Activated T-helper 1 cell treated with Interleukin-2 at 50 U/mL for 16 hours (primary cell): ENCODE results near the gene PTK7.

Experiments
- DNase-seq: peaks from one replicate; pipeline ENCODE4 v3.0.0-alpha.2; 2020; ENCODE audit warnings: low read depth

PTK7 gene

DNA sequence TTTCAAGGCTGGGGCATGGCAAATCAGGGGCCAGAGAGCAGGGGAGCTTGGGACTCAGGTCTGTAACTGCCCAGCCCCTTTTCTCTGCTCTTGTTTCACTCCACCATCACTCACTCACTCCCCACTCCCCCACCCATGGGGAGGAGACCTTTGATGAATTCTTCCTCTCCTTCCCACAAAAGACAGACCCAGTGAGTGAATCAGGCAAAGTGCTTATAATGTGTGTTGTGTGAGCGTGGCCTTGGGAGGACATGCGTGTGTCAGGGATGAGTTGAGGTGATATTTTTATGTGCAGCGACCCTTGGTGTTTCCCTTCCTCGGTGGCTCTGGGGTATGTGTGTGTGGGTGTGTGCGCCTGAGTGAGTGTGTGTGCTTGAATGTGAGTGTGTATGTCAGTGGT is 104.9 kb downstream of the PTK7 start:
- no peak for DNase-seq

DNA sequence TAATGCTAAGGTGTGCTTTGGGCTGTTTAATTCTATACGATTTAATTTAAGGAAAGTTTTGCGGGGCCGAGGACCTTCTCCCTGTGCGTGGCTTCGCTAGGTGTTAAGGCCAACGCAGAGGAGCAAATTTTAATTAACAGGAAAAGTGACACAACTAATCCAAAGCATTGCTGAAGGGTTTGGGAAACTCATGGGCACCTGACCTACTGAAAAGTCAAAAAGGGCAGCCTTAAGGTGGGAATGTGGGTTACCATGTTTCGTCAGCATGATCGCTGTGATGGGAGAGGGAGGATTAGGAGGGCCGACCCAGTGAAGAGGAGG is 105.5 kb downstream of the PTK7 start:
- DNase-seq = no peak

DNA sequence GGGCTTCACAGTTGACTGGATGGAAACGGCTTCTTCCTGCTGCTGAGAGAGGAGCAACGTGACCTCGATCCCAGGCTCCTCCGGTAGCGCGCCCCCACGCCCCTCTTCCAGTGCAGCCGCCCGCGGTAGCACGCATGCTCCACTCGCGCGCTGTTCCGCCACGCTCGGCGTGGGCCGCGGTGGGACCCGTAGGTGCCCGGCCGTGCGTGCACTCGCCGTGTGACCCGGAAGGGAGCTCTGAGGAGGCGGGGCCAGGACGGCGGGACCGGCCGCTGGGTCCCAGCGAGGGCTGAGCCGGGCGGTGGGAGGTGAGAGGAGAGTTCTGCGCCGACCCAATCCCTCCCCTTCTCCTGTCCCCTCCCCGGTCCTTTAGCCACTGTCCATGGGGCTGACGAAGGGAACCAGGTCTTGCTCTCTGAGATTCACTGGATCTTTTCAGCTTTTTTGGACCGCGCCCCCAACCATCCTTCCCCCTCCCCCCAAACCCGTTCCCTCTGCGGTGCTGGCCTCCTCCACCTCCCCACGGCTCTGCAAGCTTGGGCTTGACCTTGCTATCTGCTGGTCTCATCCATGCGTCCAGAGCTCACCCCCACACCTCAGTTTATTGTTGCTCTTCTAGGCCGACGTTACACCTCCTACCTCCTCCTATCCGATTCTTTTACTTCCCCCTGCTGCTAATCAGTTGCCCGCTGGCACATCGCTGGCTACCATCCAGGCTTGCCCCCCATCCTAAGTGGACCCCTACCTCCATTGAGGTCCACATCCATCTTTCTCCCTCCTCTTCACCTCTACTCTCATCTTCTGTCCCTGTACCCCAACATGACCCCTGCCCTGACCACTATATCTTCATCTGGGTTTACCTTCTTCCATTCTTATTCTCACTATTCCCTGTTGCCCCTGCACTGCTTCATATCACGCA is 106.1 kb downstream of the PTK7 start, which contains the start of gene CUL9:
CUL9 (plus strand) TSS at position 255 of the 919 bp plus-strand sequence. CDS start 2,115 bp downstream, outside the sequence.
- DNase-seq = peak; percentile 72

DNA sequence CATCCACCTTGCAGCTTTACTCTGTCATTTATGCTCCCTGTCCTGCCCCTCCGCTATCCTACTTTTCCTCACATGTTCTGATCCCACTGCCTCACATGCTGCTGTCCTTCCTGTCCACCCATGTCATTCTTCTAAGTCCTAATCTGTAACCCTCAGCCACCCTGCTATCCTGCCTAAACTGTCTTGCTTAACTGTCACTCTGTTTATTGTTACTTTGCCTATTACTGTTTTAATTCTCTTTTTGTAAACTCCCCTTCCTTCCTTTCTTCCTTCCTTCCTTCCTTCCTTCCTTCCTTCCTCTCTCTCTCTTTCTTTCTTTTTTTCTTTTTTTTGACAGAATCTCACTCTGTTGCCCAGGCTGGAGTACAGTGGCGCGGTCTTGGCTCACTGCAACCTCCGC is 107.3 kb downstream of the PTK7 start:
- DNase-seq = no peak

DNA sequence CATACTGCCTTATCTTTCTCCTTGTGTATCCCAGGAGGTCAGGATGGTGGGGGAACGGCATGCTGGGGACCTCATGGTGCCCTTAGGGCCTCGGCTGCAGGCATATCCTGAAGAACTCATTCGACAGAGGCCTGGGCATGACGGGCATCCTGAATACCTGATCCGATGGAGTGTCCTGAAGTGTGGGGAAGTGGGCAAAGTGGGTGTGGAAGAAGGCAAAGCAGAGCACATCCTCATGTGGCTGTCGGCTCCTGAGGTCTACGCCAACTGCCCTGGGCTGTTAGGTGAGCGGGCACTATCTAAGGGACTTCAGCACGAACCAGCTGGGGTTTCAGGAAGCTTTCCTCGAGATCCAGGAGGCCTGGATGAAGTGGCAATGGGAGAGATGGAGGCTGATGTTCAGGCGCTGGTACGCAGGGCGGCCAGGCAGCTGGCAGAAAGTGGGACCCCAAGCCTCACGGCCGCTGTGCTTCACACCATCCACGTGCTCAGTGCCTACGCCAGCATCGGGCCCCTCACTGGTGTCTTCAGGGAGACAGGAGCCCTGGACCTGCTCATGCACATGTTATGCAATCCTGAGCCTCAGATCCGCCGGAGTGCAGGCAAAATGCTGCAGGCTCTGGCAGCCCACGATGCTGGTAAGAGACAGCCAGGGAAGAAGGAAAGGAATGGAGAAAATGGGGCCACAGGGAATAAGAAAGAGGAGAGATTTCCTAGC is 108.3 kb downstream of the PTK7 start:
- DNase-seq = no peak

DNA sequence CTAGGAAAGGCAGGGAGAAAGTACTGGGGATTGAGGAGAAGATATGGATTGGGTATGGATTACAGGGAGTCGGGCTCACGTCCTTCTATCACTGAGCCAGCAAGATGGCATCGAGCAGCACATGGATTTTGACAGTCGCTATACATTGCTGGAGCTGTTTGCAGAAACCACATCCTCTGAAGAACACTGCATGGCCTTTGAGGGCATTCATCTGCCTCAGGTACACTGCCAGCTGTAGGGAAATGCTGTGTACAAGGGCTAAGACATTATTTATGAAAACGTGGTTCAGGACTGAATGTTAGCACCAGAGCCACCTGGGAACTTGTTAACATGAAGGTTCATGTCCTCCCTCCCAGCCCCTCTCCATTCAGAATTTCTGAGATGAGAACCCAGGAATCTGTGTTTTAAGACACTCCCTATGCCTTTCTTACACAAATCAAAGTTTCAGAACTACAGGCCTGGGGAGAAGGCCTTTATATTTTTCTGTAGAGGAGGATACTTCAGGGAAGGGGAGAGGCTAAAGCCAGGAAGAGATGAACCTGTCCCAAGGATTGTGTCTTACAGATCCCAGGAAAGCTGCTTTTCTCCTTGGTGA is 109.4 kb downstream of the PTK7 start:
- DNase-seq = no peak

DNA sequence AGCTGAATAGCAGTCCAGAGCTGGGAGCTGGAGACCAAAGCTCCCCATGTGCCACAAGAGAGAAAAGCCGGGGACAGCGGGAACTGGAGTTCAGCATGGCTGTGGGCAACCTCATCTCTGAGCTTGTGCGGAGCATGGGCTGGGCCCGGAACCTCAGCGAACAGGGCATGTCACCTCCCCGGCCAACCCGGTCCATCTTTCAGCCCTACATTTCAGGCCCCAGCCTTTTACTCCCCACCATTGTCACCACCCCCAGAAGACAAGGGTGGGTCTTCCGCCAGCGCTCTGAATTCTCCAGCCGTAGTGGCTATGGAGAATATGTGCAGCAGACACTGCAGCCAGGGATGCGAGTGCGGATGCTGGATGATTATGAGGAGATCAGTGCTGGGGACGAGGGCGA is 109.9 kb downstream of the PTK7 start:
- DNase-seq = no peak

DNA sequence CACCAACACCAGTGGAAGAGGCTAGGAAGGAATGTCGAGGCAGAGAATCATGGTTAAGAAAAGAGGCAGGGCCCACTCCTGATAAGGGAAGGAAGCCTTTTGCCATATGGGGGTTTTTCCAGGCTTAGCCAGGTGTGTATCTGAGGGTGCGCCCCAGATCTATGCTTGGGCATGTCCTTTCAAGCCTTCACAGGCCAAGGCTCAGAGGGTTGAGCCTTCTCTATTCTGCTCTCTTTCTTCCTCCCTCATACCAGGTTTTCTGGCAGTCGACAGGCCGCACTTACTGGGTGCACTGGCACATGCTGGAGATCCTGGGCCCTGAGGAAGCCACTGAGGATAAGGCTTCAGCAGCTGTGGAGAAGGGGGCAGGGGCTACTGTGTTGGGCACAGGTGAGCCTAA is 110.6 kb downstream of the PTK7 start:
- no peak for DNase-seq

DNA sequence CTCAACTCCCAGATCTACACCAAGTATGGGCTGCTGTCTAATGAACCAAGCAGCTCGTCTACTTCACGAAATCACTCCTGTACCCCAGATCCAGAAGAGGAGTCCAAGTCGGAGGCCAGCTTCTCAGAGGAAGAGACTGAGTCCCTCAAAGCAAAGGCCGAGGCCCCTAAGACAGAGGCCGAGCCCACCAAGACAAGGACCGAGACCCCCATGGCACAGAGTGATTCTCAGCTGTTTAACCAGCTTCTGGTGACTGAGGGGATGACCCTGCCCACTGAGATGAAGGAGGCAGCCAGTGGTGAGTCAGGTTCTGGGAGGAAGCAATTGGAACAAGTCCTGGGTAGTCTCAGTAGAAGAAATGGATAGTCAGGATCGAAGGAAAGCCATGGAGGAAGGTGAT is 111.7 kb downstream of the PTK7 start:
- no peak for DNase-seq

DNA sequence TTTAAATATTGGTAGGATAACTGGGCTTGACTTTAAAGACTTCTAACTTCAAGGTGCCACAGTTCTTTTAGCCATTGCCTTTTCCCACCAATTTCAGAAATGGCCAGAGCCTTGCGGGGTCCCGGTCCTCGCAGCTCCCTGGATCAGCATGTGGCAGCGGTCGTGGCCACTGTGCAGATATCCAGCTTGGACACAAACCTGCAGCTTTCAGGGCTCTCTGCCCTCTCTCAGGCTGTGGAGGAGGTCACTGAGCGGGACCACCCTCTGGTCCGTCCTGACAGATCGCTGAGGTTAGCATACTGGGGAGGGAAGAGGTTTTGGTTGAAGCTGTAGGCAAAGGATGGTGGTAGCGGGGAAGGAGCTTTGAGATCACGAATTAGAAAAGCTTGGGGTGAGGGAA is 112.3 kb downstream of the PTK7 start:
- DNase-seq = no peak

DNA sequence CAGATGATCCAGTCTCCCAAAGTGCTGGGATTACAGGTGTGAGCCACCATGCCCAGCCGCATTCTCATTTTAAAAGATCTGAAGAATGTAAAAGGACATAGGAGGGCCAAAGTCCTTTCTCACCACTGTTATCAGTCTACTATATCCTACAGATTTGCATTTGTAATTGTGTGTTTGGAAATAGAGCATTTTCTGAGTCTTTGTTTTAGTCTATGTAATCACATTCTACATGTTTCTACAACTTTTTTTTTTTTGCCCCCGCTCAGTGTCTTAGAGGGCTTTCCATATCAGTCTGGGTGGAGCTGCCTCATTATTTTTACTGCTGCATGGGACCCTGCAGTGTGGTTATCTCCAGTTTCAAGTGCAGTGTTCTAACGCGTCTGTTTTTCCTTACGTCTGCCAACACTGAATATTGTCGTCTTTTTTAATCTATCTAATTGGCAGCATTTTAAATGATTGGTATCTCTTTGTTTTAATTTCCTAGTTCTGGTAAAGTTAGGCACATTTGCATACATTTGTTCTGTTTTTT is 113.7 kb downstream of the PTK7 start:
- DNase-seq = no peak

DNA sequence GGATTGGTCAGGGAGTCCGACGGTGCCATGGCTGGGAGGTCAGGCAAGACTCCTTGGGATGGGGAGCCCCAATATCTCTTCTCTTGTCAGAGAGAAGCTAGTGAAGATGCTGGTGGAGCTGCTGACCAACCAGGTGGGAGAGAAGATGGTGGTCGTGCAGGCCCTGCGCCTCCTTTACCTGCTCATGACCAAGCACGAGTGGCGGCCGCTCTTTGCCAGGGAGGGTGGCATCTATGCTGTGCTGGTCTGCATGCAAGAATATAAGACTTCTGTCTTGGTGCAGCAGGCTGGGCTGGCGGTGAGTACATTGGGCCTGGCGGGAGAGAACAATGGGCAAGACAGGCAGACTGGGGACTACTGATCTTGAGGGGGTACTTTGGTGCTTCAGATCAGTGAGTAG is 116.8 kb downstream of the PTK7 start:
- DNase-seq = no peak

DNA sequence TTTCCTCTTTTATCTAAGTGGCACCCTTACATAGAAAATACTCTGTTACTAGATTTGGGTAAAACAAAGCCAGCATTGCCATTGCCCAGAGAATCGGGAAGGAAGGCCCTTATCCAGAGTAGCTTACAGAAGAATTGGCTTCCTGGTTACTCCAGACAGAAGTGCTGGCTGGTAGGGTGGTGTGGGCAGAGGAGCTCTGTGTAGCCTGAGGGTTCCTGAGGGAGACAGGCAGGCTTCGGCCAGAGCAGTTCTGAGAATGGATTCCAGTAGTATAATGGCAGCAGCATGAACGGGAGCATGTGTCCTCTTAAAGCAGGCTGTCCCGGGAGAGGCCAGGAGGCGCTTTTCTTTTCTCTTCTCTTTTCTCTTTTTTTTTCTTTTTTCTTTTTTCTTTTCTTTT is 117.8 kb downstream of the PTK7 start:
- DNase-seq = no peak

DNA sequence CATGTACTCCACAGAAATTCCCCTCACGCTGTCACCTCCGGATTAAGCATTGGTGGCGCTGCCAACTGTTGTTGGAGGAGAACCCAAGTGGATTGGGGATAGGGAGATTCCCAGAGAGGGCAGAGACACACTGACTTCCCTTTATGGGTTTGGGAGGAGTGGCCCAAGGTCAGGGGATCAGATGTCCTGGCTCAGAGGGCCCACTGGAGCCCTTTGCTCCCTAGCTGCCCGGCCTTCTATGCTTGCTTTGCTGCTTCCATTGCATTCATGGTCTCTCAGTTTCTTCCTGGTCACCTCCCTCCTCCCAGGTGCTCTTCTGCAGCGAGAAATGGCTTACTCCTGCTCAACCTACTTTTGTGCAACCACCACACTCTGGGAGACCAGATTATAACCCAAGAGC is 120.2 kb downstream of the PTK7 start:
- DNase-seq = no peak

DNA sequence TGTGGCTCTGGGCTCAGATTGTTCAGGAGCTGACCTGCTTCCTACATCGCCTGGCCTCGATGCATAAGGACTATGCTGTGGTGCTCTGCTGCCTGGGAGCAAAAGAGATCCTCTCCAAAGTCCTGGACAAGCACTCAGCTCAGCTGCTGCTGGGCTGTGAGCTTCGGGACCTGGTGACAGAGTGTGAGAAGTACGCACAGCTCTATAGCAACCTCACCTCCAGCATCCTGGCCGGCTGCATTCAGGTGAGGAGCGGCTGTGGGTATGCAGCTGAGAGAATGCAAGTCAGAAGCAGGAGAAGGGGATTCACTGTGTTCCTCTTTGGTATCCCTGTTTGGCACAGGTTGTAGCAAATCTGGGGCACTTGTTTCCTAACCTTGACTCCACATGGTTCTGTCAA is 123.8 kb downstream of the PTK7 start:
- DNase-seq = no peak

DNA sequence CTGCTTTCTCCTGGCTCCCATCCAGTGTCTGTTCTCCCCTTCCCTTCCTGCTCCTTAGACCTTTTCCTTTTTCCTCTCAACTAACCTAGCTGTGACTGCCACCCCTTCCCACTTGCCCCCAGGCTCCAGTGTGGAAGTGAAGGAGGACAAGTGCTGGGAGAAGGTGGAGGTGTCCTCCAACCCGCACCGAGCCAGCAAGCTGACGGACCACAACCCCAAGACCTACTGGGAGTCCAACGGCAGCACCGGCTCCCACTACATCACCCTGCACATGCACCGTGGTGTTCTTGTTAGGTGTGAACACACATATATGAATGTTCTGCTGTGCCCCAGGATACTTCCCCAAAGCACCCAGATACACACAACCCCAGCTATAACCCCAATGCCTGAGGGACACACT is 124.4 kb downstream of the PTK7 start:
- DNase-seq = no peak

DNA sequence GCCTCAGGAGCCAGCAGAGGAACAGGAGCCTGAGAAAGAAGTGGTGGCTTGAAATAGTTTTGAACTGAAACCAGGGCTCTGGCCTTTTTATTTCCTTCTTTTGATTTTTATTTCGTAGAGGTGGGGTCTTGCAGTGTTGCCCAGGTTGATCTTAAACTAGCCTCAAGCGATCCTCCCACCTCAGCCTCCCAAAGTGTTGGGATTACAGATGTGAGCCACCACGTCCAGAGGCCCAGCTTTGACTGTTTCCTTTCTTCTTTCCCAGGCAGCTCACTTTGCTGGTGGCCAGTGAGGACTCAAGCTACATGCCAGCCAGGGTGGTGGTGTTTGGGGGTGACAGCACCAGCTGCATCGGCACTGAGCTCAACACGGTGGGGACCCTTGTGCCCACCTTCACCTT is 126.3 kb downstream of the PTK7 start:
- no peak for DNase-seq

DNA sequence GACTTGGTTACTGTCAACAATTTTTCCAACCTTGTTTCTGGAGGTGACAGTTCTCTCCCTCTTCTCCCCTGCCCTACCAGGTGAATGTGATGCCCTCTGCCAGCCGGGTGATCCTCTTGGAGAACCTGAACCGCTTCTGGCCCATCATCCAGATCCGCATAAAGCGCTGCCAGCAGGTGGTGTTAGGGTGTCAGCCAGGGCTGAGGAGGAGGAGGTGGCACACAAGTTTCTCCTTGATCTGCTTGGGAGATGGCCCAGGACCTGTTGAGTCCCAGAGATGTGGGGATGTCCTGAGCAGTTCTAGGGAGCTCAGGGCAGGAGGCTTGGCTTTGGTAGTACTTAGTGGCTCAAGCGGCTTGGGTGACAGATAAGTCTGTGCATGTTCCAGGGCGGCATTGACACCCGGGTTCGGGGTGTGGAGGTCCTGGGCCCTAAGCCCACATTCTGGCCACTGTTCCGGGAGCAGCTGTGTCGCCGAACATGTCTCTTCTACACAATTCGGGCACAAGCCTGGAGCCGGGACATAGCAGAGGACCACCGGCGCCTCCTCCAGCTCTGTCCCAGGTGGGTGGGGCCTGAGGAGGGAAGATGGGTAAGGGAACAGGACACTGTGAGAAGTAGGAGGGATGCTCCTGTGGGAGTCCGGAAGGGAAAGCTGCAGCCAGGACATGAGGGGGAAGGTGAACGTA is 127.1 kb downstream of the PTK7 start:
- DNase-seq = no peak

DNA sequence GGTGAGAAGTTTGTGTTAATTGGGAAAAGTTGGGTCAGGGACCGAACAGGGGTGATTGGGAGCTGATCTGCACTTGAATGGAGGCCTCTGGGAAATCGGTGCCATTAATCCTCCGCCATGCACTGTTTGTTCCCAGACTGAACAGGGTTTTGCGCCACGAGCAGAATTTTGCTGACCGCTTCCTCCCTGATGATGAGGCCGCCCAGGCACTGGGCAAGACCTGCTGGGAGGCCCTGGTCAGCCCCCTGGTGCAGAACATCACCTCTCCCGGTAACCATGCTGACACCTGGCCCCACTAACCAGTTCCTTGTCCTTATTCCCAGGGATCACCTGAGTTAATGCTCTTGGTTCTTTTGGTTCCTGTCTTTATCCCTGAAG is 127.6 kb downstream of the PTK7 start:
- DNase-seq = no peak

DNA sequence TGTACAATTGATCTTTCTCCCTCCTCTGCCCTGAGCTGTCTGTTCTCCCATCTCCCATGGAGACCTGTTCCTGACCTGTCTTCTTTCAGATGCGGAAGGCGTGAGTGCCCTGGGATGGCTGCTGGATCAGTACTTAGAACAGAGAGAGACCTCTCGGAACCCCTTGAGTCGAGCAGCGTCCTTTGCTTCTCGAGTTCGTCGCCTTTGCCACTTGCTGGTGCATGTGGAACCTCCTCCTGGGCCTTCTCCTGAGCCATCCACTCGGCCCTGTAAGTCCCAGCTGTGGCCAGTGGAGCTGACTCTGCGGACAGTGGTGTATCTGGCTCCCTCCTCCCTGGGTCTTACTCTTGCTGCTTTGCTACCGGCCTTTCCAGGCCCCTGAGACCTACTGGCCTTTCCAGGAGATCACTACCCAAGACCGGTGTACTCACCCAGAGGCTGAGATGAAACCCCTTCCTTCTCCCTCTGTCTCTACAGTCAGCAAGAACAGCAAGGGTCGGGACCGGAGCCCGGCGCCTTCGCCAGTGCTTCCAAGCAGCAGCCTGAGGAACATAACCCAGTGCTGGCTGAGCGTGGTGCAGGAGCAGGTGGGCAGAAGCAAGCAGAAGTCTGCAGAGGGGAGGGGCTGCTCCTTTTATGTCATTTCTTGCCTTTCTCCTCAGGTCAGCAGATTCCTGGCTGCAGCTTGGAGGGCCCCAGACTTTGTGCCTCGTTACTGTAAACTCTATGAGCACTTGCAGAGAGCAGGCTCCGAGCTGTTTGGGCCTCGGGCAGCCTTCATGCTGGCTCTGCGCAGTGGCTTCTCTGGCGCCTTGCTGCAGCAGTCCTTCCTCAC is 128.4 kb downstream of the PTK7 start:
- DNase-seq = no peak

DNA sequence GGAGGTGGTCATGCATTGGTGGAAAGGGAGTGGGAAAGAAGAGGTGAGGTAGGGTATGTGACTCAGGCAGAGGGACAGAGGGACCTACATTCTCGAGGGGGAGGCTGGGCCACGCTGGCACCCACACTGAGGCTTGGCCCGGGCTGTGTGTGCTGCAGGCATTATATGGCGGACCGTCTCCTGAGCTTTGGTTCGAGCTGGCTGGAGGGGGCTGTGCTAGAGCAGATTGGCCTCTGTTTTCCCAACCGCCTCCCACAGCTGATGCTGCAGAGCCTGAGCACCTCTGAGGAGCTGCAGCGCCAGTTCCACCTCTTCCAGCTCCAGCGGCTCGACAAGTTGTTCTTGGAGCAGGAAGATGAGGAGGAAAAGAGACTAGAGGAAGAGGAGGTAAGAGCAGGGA is 129.7 kb downstream of the PTK7 start:
- no peak for DNase-seq
